Measurements from ENCODE around the gene ITPR1.

Gene ITPR1

DNA sequence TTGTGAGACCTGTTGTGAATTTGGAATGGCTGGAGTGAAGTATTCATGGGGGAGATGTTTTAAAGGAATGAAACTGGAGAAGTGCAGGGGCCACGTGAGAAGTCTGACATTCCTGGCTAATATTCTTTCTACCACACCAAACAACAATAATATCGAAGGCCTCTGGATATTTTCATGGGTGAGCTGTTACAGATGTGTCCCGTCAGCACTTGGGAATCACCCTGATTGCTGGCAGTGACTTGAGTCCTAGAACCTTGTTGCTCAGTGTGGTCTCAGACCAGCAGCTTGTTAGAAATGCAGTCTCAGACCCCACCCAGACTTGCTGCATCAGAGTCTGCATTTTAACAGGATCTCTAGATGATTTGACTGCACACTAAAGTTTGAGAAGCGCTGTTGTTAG, 113.8 kb downstream of the ITPR1 start:
- H3K4me3 ChIP-seq (ENCODE audit: low read length): no peak overlapping the region
- no peak for TF ChIP-seq ZNF274 (IDR thresholded peaks at IDR 0.05; ENCODE audit: low read depth, low read length)

DNA sequence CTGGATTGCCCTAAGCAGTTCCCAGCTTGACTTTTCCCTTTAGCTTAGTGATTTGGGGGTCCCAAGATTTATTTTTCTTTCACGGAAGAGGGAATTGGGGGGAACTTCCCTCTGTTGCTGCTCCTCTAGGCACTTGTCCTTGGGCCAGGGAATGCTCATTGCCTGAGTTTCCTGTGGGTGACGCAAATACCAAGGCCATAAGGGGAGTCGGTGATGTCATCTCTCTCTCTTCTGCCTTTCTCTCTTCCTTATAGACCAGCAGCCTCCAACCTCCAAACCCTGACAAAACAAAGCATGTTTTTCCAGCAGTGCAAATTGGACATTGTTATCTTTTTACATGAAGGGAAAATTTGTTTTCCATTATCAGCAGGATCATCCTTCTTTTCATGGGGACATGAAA, 120.2 kb downstream of the ITPR1 start:
- no peak overlapping the region for H3K4me3 ChIP-seq (ENCODE audit: low read length)
- TF ChIP-seq ZNF274 (IDR thresholded peaks at IDR 0.05; ENCODE audit: low read depth, low read length): no peak

DNA sequence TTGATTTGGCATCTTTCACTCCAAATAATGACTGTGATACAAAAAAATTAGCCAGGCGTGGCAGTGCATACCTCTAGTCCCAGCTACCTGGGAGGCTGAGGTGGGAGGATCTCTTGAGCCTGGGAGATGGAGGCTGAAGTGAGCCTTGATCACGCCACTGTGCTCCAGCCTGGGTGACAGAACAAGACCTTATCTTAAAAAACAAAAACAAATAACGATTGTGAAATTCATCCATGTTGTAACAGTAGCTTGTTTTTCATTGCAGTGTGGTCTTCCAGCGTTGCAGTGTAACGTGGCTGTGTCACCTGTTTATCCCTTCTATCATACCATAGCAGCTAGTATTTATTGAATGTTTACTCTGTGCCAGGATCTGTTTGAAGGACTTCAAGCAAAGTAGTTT, 120.9 kb downstream of the ITPR1 start:
- no peak overlapping the region for H3K4me3 ChIP-seq (ENCODE audit: low read length)
- no peak for TF ChIP-seq ZNF274 (IDR thresholded peaks at IDR 0.05; ENCODE audit: low read depth, low read length)

DNA sequence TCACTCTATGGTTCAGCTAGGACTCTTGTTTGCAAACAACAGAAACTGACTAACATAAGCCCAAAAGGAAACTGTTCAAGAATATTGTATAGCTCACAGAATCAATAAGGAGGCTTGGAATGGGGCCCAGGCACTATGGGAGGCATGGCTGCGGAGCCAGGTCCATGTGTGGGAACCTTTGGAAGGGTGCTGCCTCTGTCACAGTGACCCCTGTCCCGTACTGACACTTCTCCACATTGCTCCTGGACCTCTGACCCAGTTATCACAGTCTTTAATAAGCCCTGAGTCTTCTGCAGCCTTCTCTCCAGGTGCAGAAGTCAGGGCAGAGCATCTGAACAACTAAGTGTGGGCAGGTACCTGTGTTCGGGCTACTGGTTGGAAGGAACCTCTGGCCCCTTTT, 121.8 kb downstream of the ITPR1 start:
- TF ChIP-seq ZNF274 (IDR thresholded peaks at IDR 0.05; ENCODE audit: low read depth, low read length): no peak
- no peak overlapping the region for H3K4me3 ChIP-seq (ENCODE audit: low read length)

DNA sequence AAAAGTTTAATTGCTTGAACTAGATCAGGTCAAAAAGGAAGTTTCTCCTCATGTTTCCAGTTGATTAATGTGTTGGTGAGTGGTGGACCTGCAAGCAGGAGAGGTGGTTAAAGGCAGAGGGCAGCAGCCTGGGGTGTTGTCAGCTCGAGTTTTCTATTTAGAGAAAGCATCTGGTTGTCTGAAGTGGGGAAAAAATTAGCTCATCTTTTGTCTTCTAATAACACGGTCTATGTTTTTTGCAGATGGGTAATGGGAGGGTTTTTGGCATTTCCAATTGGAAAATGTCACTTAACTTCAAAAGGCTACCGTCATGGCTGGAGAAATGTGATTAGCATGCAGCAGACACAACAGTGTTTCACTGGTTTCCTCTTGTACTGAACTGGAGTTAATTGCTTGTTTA, 122.6 kb downstream of the ITPR1 start:
- TF ChIP-seq ZNF274 (IDR thresholded peaks at IDR 0.05; ENCODE audit: low read depth, low read length): no peak

DNA sequence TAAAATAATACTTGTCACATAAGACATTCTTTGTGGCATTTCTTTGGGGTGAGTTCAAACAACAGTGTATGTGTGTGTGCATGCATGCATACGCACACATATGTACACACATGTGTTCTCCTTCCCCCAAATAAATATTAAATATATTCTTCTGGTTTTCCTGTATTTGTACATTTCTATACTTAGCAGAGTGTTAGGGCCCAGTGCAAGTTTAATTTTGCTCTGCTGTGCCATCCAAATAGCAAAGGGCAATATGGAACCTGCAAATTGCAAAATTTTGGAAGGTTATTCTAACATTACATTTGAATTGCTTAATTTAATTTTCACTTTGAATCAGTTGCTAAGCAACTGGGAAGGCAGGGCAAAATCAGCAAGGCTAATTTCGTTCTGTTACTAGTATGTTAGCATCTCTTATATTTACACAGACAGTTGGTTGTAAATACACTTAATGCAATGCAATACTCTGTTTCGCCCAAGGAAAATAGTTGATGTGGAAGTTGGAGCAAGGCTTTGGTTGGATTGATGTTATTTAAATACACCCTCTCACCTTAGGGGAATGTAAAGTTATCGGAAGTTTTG, 130.4 kb downstream of the ITPR1 start:
- TF ChIP-seq ZNF274 (IDR thresholded peaks at IDR 0.05; ENCODE audit: low read depth, low read length): no peak
- no peak overlapping the region for H3K4me3 ChIP-seq (ENCODE audit: low read length)

More for the DNA sequence above, 122.6 kb downstream of the ITPR1 start:
- no peak overlapping the region for H3K4me3 ChIP-seq (ENCODE audit: low read length)

DNA sequence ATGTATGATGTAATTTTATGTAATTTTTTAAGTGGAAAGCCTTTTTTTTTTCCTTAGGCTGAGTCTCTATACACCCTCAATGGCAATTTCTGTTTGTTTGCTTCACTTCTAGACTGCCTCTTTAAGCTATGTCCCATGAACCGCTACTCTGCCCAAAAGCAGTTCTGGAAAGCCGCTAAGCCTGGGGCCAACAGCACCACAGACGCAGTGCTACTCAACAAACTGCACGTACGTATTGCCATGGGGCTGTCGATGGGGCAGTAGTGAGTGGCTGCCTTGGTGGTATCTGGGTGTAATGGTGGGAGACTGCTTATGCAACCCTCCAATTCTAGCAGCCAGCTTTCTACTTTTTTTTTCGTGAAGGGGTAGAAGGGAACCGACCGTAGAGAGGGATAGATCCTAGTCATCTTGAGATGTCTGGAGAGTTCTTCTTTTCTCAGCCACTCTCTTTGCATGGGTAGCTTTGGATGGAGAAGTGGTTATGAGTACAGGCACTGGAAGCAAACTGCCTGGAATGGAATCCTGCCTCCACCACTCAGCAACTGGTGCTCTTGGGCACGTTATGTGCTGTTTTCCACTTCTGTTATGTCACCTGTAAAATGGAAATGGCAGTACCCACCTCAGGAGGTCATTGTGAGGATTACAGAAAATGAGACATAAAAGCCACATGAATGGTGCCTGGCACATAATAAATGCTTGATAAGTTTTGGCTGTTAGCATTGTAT, 134.7 kb downstream of the ITPR1 start:
- no peak overlapping the region for H3K4me3 ChIP-seq (ENCODE audit: low read length)
- TF ChIP-seq ZNF274 (IDR thresholded peaks at IDR 0.05; ENCODE audit: low read depth, low read length): no peak

DNA sequence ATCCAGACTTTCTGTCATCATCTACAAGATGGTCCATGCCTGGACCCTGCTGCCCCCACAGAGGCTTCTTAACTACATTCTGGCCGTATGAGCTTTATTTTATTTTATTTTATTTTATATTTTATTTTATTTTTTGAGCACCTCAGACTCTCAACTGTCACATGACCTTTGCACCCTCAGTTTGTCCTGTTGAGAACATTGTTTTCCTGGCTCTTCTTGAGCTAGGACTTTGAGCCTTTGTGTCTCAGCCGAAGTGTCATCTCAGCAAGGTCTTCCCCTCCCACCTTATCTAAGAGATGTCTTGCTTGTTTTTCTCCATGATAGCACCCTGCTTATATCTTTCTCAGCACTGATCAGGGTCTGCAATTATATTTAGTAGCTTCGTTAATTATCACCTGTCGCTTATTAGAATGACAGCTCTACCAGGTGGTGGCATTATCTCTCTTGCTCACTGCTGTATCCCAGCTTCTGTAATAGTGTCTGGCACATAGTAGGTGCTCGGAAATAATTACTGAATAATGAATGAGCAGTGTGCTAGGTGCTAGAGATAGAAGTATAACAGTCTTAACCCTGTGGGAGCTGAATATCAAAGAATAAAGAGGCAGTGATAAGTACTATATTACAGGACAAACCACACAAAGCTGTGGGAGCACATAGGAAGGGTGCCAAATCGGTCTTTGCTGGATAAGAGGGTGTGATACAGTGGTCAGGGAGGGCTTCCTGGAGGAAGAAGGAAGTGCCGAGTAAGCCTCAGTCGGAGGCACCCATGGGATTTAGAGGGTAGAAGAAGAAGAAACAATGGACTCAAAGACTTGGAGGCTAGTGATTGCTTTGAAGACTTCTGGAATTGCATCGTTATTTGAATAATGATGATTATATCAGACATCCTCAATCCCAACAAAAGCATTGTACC, 136.2 kb downstream of the ITPR1 start:
- no peak for TF ChIP-seq ZNF274 (IDR thresholded peaks at IDR 0.05; ENCODE audit: low read depth, low read length)
- H3K4me3 ChIP-seq (ENCODE audit: low read length): no peak overlapping the region

DNA sequence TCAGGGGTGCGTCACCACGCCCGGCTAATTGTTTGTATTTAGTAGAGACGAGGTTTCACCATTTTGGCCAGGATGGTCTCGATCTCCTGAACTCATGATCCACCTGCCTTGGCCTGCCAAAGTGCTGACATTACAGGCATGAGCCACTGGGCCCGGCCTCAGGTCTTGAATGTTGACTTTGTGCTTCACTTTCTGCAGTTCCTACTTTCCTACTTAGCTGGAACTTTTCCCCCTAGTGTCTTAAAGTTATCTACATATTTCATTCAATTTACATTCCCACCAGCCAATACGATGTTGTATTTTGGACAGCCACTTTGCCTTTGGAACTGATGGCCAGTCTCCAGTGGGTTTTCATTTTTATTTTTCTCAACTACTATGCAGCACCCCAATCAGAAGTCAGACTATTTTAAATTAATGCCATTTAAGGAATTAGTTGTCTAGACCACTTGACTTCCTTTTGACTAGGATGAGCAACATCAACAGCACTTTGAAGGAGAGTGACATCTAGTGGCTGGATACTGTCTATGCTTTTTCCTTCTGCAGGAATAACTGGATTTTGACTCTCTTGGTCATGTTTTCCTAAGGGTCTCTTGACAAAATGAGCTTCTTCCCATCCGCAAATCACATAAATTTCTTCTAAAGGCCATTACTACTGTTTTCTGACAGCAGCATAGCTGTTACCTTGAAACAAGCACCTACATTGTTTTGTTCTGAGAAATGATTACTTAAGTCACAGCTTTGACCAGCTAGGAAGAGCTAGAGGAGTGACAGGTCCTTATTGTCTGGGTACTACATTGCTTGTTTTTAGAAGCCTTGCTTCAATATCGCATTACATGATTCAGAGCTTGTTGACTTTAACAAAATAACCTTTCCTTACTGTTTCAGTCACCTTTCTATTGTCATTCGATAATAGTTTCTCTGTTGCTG, 140.2 kb downstream of the ITPR1 start:
- no peak for TF ChIP-seq ZNF274 (IDR thresholded peaks at IDR 0.05; ENCODE audit: low read depth, low read length)
- no peak overlapping the region for H3K4me3 ChIP-seq (ENCODE audit: low read length)

DNA sequence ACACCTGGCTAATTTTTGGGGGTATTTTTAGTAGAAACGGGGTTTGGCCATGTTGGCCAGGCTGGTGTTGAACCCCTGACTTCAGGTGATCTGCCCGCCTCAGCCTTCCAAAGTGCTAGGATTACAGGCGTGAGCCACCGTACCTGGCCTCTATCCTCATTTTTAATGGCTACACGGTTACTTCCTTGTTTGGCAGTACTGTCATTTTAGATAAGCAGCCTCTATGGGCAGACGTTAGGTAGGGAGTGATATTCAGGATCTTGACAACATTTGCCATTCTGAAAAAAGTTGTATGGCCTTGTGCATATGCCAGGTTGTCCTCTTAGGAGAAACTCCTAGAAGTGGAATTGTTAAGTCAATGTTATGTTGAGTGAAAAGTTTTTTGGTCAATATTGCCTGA, 141.7 kb downstream of the ITPR1 start:
- H3K4me3 ChIP-seq (ENCODE audit: low read length): no peak overlapping the region
- TF ChIP-seq ZNF274 (IDR thresholded peaks at IDR 0.05; ENCODE audit: low read depth, low read length): no peak

DNA sequence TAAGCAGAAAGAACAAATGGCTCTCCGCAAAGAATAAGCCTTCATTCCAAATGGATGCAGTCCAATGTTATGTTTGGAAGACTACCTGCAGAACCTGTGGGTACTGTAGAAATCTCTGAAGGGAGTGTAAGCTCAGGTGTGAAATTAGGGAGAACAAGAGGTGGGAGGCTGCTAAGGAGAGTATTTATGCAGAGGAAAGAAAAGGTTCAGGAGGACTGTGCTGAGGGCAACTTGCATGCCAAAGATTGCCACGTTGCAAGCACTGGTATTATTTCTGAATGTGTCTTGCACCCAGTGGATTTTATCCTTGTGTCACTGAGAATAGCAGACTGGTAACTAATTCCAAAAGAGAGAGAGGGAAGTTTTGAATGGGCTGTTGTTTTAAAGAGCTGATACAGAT, 144.1 kb downstream of the ITPR1 start:
- H3K4me3 ChIP-seq (ENCODE audit: low read length): no peak overlapping the region
- no peak for TF ChIP-seq ZNF274 (IDR thresholded peaks at IDR 0.05; ENCODE audit: low read depth, low read length)

DNA sequence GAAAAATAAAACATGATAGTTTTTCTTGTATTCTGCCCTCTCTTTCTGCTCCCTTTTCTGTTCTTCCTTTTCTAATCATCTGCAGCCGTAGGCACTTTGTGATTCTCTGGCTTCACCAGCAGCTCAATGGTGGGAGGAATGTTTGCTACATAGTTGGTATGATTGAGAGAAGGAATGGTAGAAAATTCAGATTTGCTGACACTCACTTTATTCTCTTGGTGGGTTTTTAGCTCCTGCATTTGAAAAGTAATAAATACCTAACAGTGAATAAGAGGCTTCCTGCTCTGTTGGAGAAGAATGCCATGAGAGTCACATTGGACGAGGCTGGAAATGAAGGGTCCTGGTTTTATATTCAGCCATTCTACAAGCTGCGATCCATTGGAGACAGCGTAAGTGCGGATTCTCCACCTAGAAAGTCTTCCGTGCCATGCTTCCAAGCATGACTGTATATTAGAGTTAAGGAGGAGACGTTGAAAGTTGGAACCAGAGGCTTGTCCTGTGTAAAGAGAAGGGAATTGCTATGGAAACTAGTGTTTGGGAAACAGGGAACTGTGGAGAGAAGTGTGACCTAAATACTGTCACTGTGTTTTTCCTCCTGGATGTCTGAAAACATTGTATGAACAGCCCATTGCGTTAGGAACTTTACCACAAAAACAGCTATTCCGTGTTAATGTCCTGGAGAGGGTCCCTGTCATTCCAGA, 148.9 kb downstream of the ITPR1 start:
- H3K4me3 ChIP-seq (ENCODE audit: low read length): no peak overlapping the region
- no peak for TF ChIP-seq ZNF274 (IDR thresholded peaks at IDR 0.05; ENCODE audit: low read depth, low read length)

DNA sequence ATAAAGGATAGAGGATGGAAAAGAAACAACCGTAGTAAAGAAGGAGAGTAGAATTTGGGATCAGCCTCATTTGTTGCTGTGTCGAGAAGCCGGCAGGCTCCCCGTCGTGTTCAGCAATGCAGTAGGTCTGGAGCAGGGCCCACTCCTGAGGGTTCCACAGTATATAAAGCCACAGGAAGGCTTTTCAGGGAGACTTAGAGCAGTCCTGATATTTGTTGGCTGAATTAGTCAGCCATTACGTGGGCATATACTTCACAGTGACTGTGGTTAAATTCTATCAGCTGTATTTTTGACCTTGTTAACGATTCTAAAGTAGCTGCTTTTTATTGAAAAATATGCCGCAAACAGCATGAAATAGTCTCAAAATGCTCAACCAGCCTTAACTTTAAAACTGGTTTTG, 149.5 kb downstream of the ITPR1 start:
- TF ChIP-seq ZNF274 (IDR thresholded peaks at IDR 0.05; ENCODE audit: low read depth, low read length): no peak
- no peak overlapping the region for H3K4me3 ChIP-seq (ENCODE audit: low read length)
